Activated T-helper 1 cell treated with Interleukin-2 at 50 U/mL for 16 hours (primary cell): Measurements from ENCODE around the gene CD79B.
"Not testable (repeated sequence)": the region's sequence is repeated elsewhere in the genome, so short reads cannot be mapped to it uniquely, and the experiment has no call there.

Experiments used
- DNase-seq: peaks from one replicate; pipeline ENCODE4 v3.0.0-alpha.2; 2020; ENCODE audit warnings: low read depth

The CD79B gene

GRCh38 chr17:63933598-63933997 lies 1.5 kb upstream of the CD79B start:
- DNase-seq, result no peak

GRCh38 chr17:63932721-63933120 lies 590 bp upstream of the CD79B start:
- DNase-seq, result no peak

- DNase-seq, result peak; percentile 52
These were observed 1.1 kb downstream of the CD79B start for GRCh38 chr17:63930951-63931575.

- DNase-seq, result no peak
These were observed 2.0 kb downstream of the CD79B start for GRCh38 chr17:63929860-63930766.

- DNase-seq, result no peak
These were observed 3.0 kb downstream of the CD79B start for GRCh38 chr17:63928966-63929695.

- DNase-seq, result no peak
These were observed 3.9 kb downstream of the CD79B start for GRCh38 chr17:63928172-63928666.

GRCh38 chr17:63927464-63928171 lies 4.5 kb downstream of the CD79B start:
- DNase-seq, result no peak

- DNase-seq, result no peak
These were observed 6.0 kb downstream of the CD79B start for GRCh38 chr17:63926164-63926563.

GRCh38 chr17:63925615-63926014 lies 6.5 kb downstream of the CD79B start:
- no peak for DNase-seq

GRCh38 chr17:63922402-63922801 lies 9.7 kb downstream of the CD79B start:
- DNase-seq, result not testable (repeated sequence)

GRCh38 chr17:63920779-63921178 lies 11.4 kb downstream of the CD79B start:
- DNase-seq, result not testable (repeated sequence)

- DNase-seq, result not testable (repeated sequence)
These were observed 12.1 kb downstream of the CD79B start for GRCh38 chr17:63920050-63920449.

- DNase-seq, result peak; percentile 51
These were observed 12.8 kb downstream of the CD79B start for GRCh38 chr17:63919311-63919723.

GRCh38 chr17:63918789-63919305 lies 13.3 kb downstream of the CD79B start, which contains the start of gene GH1:
TSS of gene GH1 (minus strand) at chr17:63918839. CDS start at chr17:63918776, 63 bp downstream.
- DNase-seq, result not testable (repeated sequence)

GRCh38 chr17:63918305-63918704 lies 13.8 kb downstream of the CD79B start:
- DNase-seq, result no peak

- no peak for DNase-seq
These were observed 14.5 kb downstream of the CD79B start for GRCh38 chr17:63917646-63918045.

GRCh38 chr17:63917206-63917605 lies 14.9 kb downstream of the CD79B start:
- not testable (repeated sequence) for DNase-seq

GRCh38 chr17:63916566-63917185 lies 15.5 kb downstream of the CD79B start:
- no peak for DNase-seq

- not testable (repeated sequence) for DNase-seq
These were observed 16.4 kb downstream of the CD79B start for GRCh38 chr17:63915753-63916152.

GRCh38 chr17:63914471-63914870 lies 17.7 kb downstream of the CD79B start:
- no peak for DNase-seq

GRCh38 chr17:63911657-63912100 lies 20.5 kb downstream of the CD79B start:
- peak; percentile 38 for DNase-seq
